ENCODE results near the gene NXPH1. TPM values are rescaled to one million over a fixed set of nuclear protein-coding genes. Genes with fewer than 3 reads are reported as not detected.

The NXPH1 gene
- polyA plus RNA-seq, 1 donor (not counting 4 experiments of a cell fraction or from before 2014, with no cell fraction given) = not detected

DNA sequence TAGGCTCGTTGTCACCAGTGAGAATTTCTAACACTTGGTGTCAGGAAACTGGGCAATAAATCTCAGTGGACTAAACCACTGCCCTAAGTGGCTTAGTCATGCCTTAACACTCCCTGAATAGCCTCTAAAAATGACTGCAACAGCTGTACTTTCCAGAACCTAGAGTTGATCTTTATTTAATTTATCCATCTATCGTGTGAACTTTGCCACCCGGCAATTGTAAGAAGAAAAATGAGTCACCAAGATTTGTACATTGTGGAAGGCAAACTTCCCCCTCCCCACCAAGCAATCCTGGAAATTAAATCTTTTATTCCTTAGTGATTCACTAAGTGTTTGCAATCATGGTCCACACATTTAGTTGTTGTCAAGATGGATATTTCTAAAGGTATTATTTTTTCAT, 47.1 kb downstream of the NXPH1 start:
- H3K27ac ChIP-seq (ENCODE audit: control insufficient read depth, insufficient read depth, low read length) = no peak overlapping the region
- H3K36me3 ChIP-seq (ENCODE audit: control insufficient read depth in 2 of 2, extremely low read depth in 1 of 2, insufficient read depth in 2 of 2, low read length in 2 of 2) = no peaks in the 10 kb centered on the region
- dilution Hi-C loops (cut with MboI; ENCODE audit: extremely low pct_ligation_motif_present, low sequenced_read_pairs) = no loop called here
- no peaks in the 10 kb centered on the region for H3K9me1 ChIP-seq (ENCODE audit: control insufficient read depth, extremely low read depth, insufficient read depth, low read length)
- no peak overlapping the region for H3K9ac ChIP-seq (ENCODE audit: control insufficient read depth, extremely low read depth, insufficient read depth, low read length)
- H3K79me2 ChIP-seq (ENCODE audit: control insufficient read depth, insufficient read depth, low read length) = no peaks in the 10 kb centered on the region
- no peaks in the 10 kb centered on the region for H3K4me1 ChIP-seq (ENCODE audit: control insufficient read depth, extremely low read depth, insufficient read depth, low read length)
- no peaks in the 10 kb centered on the region for H3K27me3 ChIP-seq (ENCODE audit: control insufficient read depth, extremely low read depth, insufficient read depth, low read length)
- DNase-seq (ENCODE audit: low read depth, low spot score) (no peak), FAIRE-seq (no peak)
- H3K4me2 ChIP-seq (ENCODE audit: control insufficient read depth, extremely low read depth, insufficient read depth, low read depth, low read length) = no peak overlapping the region
- no peak overlapping the region for H3K4me3 ChIP-seq (ENCODE audit: control insufficient read depth in 2 of 3, extremely low read depth in 1 of 3, insufficient read depth in 2 of 3, low read depth in 1 of 3, low read length in 3 of 3)
- TF ChIP-seq, protein P1, sequence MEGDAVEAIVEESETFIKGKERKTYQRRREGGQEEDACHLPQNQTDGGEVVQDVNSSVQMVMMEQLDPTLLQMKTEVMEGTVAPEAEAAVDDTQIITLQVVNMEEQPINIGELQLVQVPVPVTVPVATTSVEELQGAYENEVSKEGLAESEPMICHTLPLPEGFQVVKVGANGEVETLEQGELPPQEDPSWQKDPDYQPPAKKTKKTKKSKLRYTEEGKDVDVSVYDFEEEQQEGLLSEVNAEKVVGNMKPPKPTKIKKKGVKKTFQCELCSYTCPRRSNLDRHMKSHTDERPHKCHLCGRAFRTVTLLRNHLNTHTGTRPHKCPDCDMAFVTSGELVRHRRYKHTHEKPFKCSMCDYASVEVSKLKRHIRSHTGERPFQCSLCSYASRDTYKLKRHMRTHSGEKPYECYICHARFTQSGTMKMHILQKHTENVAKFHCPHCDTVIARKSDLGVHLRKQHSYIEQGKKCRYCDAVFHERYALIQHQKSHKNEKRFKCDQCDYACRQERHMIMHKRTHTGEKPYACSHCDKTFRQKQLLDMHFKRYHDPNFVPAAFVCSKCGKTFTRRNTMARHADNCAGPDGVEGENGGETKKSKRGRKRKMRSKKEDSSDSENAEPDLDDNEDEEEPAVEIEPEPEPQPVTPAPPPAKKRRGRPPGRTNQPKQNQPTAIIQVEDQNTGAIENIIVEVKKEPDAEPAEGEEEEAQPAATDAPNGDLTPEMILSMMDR (optimal IDR thresholded peaks at IDR 0.05 in 1 of 3, IDR thresholded peaks at IDR 0.05 in 1 of 3, conservative IDR thresholded peaks at IDR 0.05 in 1 of 3; ENCODE audit: extremely low read depth in 1 of 3, insufficient read depth in 2 of 3, low read length in 3 of 3) = no peak
- no peak for TF ChIP-seq EZH2 (IDR thresholded peaks at IDR 0.05; ENCODE audit: low read length)
- H3K9me3 ChIP-seq (ENCODE audit: control insufficient read depth, low read depth, low read length) = peaks cover 2% of the 10 kb centered on the region
- H4K20me1 ChIP-seq (ENCODE audit: control insufficient read depth, extremely low read depth, insufficient read depth, low read length) = no peaks in the 10 kb centered on the region
- no peak overlapping the region for H2AFZ ChIP-seq (ENCODE audit: control insufficient read depth, low read length)

DNA sequence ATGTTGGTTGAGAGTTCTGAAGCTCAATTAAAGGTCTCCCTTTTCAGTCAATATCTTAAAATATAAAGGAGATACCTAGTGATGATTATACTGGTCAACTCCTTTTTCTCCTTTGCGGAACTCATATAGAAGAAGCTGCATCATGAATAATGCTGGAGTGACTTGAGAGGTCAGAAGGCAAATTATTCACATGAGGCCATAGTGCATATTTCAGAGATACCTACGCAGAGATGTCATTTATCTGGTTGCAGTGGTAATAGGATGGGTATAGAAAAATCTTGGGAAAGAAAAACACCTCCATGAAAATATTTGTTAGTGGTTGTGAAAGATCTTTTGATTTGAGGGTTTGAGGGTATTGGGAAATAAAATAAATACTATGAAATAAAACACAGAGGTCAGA, 47.7 kb downstream of the NXPH1 start:
- H3K27me3 ChIP-seq (ENCODE audit: control insufficient read depth, extremely low read depth, insufficient read depth, low read length) = no peaks in the 10 kb centered on the region
- peaks cover 2% of the 10 kb centered on the region for H3K9me3 ChIP-seq (ENCODE audit: control insufficient read depth, low read depth, low read length)
- dilution Hi-C loops (cut with MboI; ENCODE audit: extremely low pct_ligation_motif_present, low sequenced_read_pairs) = no loop called here
- no peaks in the 10 kb centered on the region for H3K36me3 ChIP-seq (ENCODE audit: control insufficient read depth in 2 of 2, extremely low read depth in 1 of 2, insufficient read depth in 2 of 2, low read length in 2 of 2)
- H3K9ac ChIP-seq (ENCODE audit: control insufficient read depth, extremely low read depth, insufficient read depth, low read length) = no peak overlapping the region
- H3K4me3 ChIP-seq (ENCODE audit: control insufficient read depth in 2 of 3, extremely low read depth in 1 of 3, insufficient read depth in 2 of 3, low read depth in 1 of 3, low read length in 3 of 3) = no peak overlapping the region
- no peaks in the 10 kb centered on the region for H3K79me2 ChIP-seq (ENCODE audit: control insufficient read depth, insufficient read depth, low read length)
- no peak overlapping the region for H3K4me2 ChIP-seq (ENCODE audit: control insufficient read depth, extremely low read depth, insufficient read depth, low read depth, low read length)
- no peak overlapping the region for H2AFZ ChIP-seq (ENCODE audit: control insufficient read depth, low read length)
- H3K9me1 ChIP-seq (ENCODE audit: control insufficient read depth, extremely low read depth, insufficient read depth, low read length) = no peaks in the 10 kb centered on the region
- TF ChIP-seq, protein P1 (optimal IDR thresholded peaks at IDR 0.05 in 1 of 3, IDR thresholded peaks at IDR 0.05 in 1 of 3, conservative IDR thresholded peaks at IDR 0.05 in 1 of 3; ENCODE audit: extremely low read depth in 1 of 3, insufficient read depth in 2 of 3, low read length in 3 of 3) = no peak
- TF ChIP-seq EZH2 (IDR thresholded peaks at IDR 0.05; ENCODE audit: low read length) = no peak
- no peak overlapping the region for H3K27ac ChIP-seq (ENCODE audit: control insufficient read depth, insufficient read depth, low read length)
- H3K4me1 ChIP-seq (ENCODE audit: control insufficient read depth, extremely low read depth, insufficient read depth, low read length) = no peaks in the 10 kb centered on the region
- H4K20me1 ChIP-seq (ENCODE audit: control insufficient read depth, extremely low read depth, insufficient read depth, low read length) = no peaks in the 10 kb centered on the region
- FAIRE-seq = no peak
- no peak for DNase-seq (ENCODE audit: low read depth, low spot score)

Measured in keratinocyte (primary cell).